ENCODE data around the gene SNCB. TPM values are rescaled to one million over a fixed set of nuclear protein-coding genes. Genes with fewer than 3 reads are reported as not detected.

The SNCB gene
- total RNA-seq, 1 experiment from 2014 or later = not detected

DNA sequence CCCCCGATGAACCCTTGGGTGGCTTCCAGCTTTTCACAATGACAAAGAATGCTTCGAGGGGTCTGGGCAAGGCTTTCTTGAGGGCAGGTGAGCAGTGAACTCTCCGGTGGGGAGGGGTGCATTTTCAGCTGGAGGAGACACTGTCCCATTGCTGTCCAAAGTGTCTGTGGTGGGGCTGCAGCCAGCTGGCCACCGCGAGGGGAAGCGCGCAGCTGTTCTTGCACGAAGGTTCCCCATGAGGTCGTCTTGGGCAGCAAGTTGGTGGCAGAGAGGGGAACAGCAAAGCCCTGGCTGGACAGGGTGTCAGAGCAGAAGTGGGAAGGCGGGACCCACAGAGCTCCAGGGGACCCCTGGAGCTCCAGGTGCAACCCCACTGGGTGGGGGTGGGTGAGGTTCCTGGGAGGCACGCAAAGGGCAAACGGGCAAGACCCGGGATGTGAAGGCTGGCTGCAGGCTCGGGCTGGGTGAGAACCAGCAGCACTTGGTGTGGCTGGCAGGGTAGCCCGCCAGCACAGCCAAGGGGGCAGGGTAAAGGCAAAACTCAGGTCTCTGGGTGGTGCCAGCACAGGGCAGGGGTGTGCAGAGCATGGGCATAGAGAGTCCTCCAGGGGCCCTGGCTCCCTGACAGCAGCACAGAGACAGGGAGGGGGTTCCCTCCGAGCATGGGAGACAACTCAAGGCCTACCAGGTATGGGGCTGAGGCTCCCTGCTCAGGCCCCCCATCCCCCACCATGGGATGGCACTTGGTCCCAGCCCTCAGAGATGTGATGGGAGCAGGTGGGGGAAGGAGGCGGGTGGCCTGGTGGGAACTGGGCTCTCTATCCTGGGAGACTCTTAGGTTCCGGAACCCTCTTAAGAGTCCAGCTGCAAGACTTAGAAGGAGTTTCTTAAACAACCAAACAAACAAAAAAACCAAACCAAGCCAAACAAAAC lies 43.6 kb upstream of the SNCB start:
- peaks cover 7 to 16% of the 10 kb centered on the region in 2 experiments for H3K4me1 ChIP-seq (ENCODE audit: control insufficient read depth in 1 of 2, insufficient read depth in 2 of 2, low read length in 2 of 2)
- H2AFZ ChIP-seq (ENCODE audit: low read depth, low read length, poor library complexity, severe bottlenecking) = no peak overlapping the region
- TF ChIP-seq POLR2A (IDR thresholded peaks at IDR 0.05; ENCODE audit: borderline replicate concordance, extremely low read depth, insufficient read depth, insufficient read length) = no peak
- TF ChIP-seq EZH2 (IDR thresholded peaks at IDR 0.05) = no peak
- TF ChIP-seq ELF1 (IDR thresholded peaks at IDR 0.05; ENCODE audit: borderline replicate concordance, low read depth) = no peak
- TF ChIP-seq SP1 (IDR thresholded peaks at IDR 0.05; ENCODE audit: low read depth) = no peak
- no peak for TF ChIP-seq SIN3A (IDR thresholded peaks at IDR 0.05; ENCODE audit: low read depth)
- H3K9me3 ChIP-seq (ENCODE audit: control insufficient read depth in 1 of 2, insufficient read depth in 1 of 2, low read depth in 1 of 2, low read length in 2 of 2) = no peaks in the 10 kb centered on the region
- POLR2A ChIA-PET = no interaction called here
- no peak overlapping the region for H3K4me3 ChIP-seq (replicated peaks in 1 of 2; ENCODE audit: low read depth in 1 of 2, low read length in 2 of 2)
- RAD21 ChIA-PET (ENCODE audit: low non-redundant PET in 1 of 2, low total read pairs in 2 of 2, uncharacterized antibody in 2 of 2, unreplicated experiment in 2 of 2) = interaction anchor here in 1 of 2 experiments (0.6 kb wide), 1 partner anchor 266 kb away, joined by 4 read pairs; no protein-coding TSS in a partner anchor
- no peak for ATAC-seq
- H3K79me2 ChIP-seq (ENCODE audit: insufficient read depth, low read length) = no peaks in the 10 kb centered on the region
- H3K27ac ChIP-seq (ENCODE audit: low read depth, low read length) = no peak overlapping the region
- no peaks in the 10 kb centered on the region for H3K36me3 ChIP-seq (ENCODE audit: control insufficient read depth in 1 of 2, insufficient read depth in 2 of 2, low read length in 2 of 2)
- no peak for DNase-seq (ENCODE audit: low read depth, low spot score)
- intact Hi-C loops (cut with micrococcal nuclease) = no loop called here
- CTCF ChIA-PET = no interaction called here
- no peaks in the 10 kb centered on the region for H3K27me3 ChIP-seq (ENCODE audit: insufficient read depth, low read length)
- H3K9me2 ChIP-seq (ENCODE audit: insufficient read depth) = no peaks in the 10 kb centered on the region
- H3K4me2 ChIP-seq (ENCODE audit: low read length) = no peak overlapping the region
- H3K9ac ChIP-seq (ENCODE audit: low read length) = no peak overlapping the region
- H4K20me1 ChIP-seq (ENCODE audit: insufficient read depth) = no peaks in the 10 kb centered on the region
- BruUV-seq (replicated peaks) = no TSS peak

DNA sequence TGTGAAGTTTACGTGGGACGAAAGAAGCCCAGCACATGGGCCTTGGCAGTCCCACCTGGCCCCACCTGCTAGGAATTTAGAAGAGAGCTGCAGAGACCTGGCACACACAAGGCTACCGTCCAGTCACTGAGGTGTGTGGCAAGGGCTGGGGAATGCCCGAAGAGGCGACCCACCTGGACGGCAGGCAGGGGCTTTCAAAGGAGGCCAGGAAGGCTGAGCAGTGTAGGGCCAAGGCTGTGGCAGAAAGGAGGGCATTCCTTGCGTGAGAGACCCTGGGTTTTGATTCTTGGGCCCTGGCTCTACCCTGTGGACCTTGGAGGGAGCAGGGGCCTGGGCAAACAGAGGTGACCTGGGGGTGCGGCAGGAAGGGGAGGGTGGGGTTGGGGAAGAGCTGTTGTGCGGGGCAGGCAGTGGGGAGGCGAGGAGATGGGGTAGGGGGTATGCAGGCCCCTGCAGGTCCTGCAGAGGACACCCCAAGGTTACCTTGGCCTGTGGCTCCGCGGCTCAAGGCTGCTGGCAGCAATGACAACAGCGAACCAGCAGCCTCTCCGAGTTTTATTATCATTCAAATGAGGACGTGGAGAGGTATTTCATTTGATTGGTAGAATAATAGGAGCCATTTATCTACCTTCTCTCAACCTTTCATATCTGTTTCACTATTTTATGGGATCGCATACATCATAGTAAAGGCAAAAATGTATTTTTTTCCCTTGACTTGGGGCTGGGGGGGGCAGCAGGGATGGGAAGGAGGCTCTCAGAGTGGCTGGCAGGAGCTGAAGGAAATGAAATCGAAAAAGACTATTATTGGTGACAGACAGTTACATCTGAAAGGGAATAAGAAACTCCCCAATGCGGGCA lies 41.8 kb upstream of the SNCB start:
- no TSS peak for BruUV-seq (replicated peaks)

More for the DNA sequence above, 41.8 kb upstream of the SNCB start:
- DNase-seq (ENCODE audit: low read depth, low spot score) (no peak), ATAC-seq (no peak)
- Histone ChIP-seq H3K36me3 (ENCODE audit: control insufficient read depth in 1 of 2, insufficient read depth in 2 of 2, low read length in 2 of 2) (no peaks in the 10 kb centered on the region), H3K9ac (ENCODE audit: low read length) (no peak overlapping the region), H3K27me3 (ENCODE audit: insufficient read depth, low read length) (no peaks in the 10 kb centered on the region), H3K9me3 (ENCODE audit: control insufficient read depth in 1 of 2, insufficient read depth in 1 of 2, low read depth in 1 of 2, low read length in 2 of 2) (no peaks in the 10 kb centered on the region), H3K27ac (ENCODE audit: low read depth, low read length) (no peak overlapping the region), H4K20me1 (ENCODE audit: insufficient read depth) (no peaks in the 10 kb centered on the region), H3K4me2 (ENCODE audit: low read length) (no peak overlapping the region), H3K9me2 (ENCODE audit: insufficient read depth) (no peaks in the 10 kb centered on the region), H3K79me2 (ENCODE audit: insufficient read depth, low read length) (no peaks in the 10 kb centered on the region), H2AFZ (ENCODE audit: low read depth, low read length, poor library complexity, severe bottlenecking) (no peak overlapping the region), H3K4me1 (ENCODE audit: control insufficient read depth in 1 of 2, insufficient read depth in 2 of 2, low read length in 2 of 2) (peaks cover 7 to 16% of the 10 kb centered on the region in 2 experiments), H3K4me3 (replicated peaks in 1 of 2; ENCODE audit: low read depth in 1 of 2, low read length in 2 of 2) (no peak overlapping the region)
- ChIA-PET POLR2A (no interaction called here), RAD21 (ENCODE audit: low non-redundant PET in 1 of 2, low total read pairs in 2 of 2, uncharacterized antibody in 2 of 2, unreplicated experiment in 2 of 2) (no interaction called here), CTCF (interaction anchor here (1.9 kb wide), 1 partner anchor 12 kb away, joined by 5 read pairs; no protein-coding TSS in a partner anchor)
- TF ChIP-seq, protein P1, sequence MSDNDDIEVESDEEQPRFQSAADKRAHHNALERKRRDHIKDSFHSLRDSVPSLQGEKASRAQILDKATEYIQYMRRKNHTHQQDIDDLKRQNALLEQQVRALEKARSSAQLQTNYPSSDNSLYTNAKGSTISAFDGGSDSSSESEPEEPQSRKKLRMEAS (IDR thresholded peaks at IDR 0.05) = no peak
- TF ChIP-seq SIN3A (IDR thresholded peaks at IDR 0.05; ENCODE audit: low read depth) = no peak
- intact Hi-C loops (cut with micrococcal nuclease) = no loop called here

Measured in HCT116 (cell line).